Upper lobe of left lung (tissue), 6 donors: ENCODE data around the gene CYP4F3. TPM values are rescaled to one million over a fixed set of nuclear protein-coding genes. Genes with fewer than 3 reads are reported as not detected.
"Not testable (repeated sequence)": the region's sequence is repeated elsewhere in the genome, so short reads cannot be mapped to it uniquely, and the experiment has no call there.

Experiments
- ATAC-seq, 2 donors: fragments of 200-7000 bp; cut with Tn5 transposase; one replicate each; pipeline ENCODE4 v1.9.1; 2022; ENCODE audit warnings: mild to moderate bottlenecking in 2 of 2, moderate library complexity in 2 of 2; ENCODE audit not compliant: low FRiP score in 2 of 2
- DNase-seq, 2 donors: peaks; one replicate each; pipeline ENCODE4 v3.0.0-alpha.2; 2019 to 2020
- H3K27ac ChIP-seq, 4 donors: fragments of 200-600 bp; sonication (generic); one replicate each; pipeline ENCODE4 v1.5.1; 2016 to 2019
- H3K27me3 ChIP-seq, 4 donors: fragments of 200-600 bp; sonication (generic); one replicate each; pipeline ENCODE4 v1.5.1; 2017 to 2019
- H3K36me3 ChIP-seq, 4 donors: fragments of 200-600 bp; sonication (generic); one replicate each; pipeline ENCODE4 v1.5.1; 2016 to 2019
- H3K4me1 ChIP-seq, 4 donors: fragments of 200-600 bp; sonication (generic); one replicate each; pipeline ENCODE4 v1.5.1; 2018 to 2019
- H3K4me3 ChIP-seq, 4 donors: fragments of 200-600 bp; sonication (generic); one replicate each; pipeline ENCODE4 v1.5.1; 2017 to 2019; ENCODE audit warnings: mild to moderate bottlenecking in 2 of 4, moderate library complexity in 1 of 4
- H3K9me3 ChIP-seq, 4 donors: fragments of 200-600 bp; sonication (generic); one replicate each; pipeline ENCODE4 v1.5.1; 2018 to 2019
- EP300 ChIP-seq, 4 donors: sonication (generic); formaldehyde crosslinking; IDR thresholded peaks; one replicate each; pipeline ENCODE4 v1.5.1; 2017; ENCODE audit warnings: antibody characterized with exemption in 4 of 4, control low read depth in 2 of 4
- POLR2A ChIP-seq, 4 donors: fragments of 450-650 bp; IDR thresholded peaks; one replicate each; pipeline ENCODE4 v1.5.1; 2016 to 2017; ENCODE audit warnings: antibody characterized with exemption in 4 of 4, mild to moderate bottlenecking in 2 of 4
- POLR2AphosphoS5 ChIP-seq, 2 donors: sonication (generic); formaldehyde crosslinking; IDR thresholded peaks; one replicate each; pipeline ENCODE4 v1.5.1; 2017; ENCODE audit warnings: antibody characterized with exemption in 2 of 2
- whole genome bisulfite sequencing, 2 donors: methylation state at CpG; one replicate each; pipeline ENCODE4 v1.1.5; 2017 to 2018; 5-methylcytosine and 5-hydroxymethylcytosine counted together
- total RNA-seq, 6 donors: library from RNA; depleted of rRNA in 4 of 6; stranded (reverse); fragments of >200 nt in 4 of 6; gene quantifications; one replicate each; pipeline versions ENCODE4 v1.1.0 to v1.2.1, GENCODE V29; 2016 to 2021
- TF ChIP-seq, protein P1 (sequence below), 6 experiments: fragments of 450-650 bp in 4 of 6; fragments of 200-600 bp in 2 of 6; sonication (generic) in 2 of 6; IDR thresholded peaks; one replicate each; pipeline ENCODE4 v1.5.1; 2016 to 2019; ENCODE audit warnings: antibody characterized with exemption in 6 of 6
- donor health status: DM: no; HTN: no; CAD: no; lungs with moderate emphysema.
- donor health status: DM: no; HTN: yes; CAD: no; lungs with severe emphysema.

Gene CYP4F3, protein sequence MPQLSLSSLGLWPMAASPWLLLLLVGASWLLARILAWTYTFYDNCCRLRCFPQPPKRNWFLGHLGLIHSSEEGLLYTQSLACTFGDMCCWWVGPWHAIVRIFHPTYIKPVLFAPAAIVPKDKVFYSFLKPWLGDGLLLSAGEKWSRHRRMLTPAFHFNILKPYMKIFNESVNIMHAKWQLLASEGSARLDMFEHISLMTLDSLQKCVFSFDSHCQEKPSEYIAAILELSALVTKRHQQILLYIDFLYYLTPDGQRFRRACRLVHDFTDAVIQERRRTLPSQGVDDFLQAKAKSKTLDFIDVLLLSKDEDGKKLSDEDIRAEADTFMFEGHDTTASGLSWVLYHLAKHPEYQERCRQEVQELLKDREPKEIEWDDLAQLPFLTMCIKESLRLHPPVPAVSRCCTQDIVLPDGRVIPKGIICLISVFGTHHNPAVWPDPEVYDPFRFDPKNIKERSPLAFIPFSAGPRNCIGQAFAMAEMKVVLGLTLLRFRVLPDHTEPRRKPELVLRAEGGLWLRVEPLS
- total RNA-seq = 1 to 10 TPM; 1.1 to 2.1 (median 1.8) TPM

DNA sequence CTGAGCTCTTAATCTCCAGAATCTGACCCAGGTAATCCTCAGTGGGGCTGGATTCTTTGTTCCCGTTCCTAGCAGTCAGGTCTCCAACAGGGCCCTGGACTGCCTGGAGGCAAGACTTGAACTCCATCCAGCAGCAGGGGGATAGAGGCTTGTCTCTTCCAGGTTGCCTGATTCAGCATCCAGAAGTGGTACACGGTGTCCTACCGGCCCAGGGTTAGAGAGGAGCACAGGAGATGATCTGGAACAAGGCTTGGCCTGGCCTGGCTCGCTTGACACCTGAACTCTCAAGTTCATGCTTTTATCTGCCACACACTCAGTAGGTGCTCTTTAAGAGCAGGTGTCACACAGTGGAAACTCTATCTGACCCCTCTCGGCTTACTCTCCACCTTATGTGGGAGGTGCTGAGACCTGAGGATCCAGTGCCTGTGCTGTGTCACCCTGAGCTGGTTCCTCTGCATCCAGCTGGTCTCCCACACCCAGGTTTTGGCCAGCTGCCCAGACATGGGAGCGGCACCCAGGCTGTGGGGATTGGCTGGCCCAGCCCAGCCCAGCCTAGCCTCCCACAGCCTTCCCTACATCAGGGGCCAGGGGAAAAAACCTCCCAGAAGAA, at the start of gene CYP4F3:
TSS of gene CYP4F3 (plus strand) at position 604 of the 610 bp plus-strand sequence. CDS start 519 bp downstream, outside the sequence.
- ATAC-seq = peak; percentile 64 to 82
- Histone ChIP-seq H3K4me1 (no peaks in the 10 kb centered on the region), H3K27ac (peak within 1 kb of the TSS in 3 of 4 donors; percentile 67 to 78 (median 74)), H3K9me3 (no peaks in the 10 kb centered on the region), H3K4me3 (no peak within 1 kb of the TSS), H3K36me3 (no peaks in the 10 kb centered on the region), H3K27me3 (no peaks in the 10 kb centered on the region)
- peak; percentile 72 to 85 for DNase-seq
- WGBS, 2 donors = 48 to 52% methylated on average over 6 of the region's 6 CpGs
- TF ChIP-seq EP300 (IDR thresholded peaks at IDR 0.05) (no peak), POLR2AphosphoS5 (IDR thresholded peaks at IDR 0.05) (no peak)
- TF ChIP-seq, protein P1, sequence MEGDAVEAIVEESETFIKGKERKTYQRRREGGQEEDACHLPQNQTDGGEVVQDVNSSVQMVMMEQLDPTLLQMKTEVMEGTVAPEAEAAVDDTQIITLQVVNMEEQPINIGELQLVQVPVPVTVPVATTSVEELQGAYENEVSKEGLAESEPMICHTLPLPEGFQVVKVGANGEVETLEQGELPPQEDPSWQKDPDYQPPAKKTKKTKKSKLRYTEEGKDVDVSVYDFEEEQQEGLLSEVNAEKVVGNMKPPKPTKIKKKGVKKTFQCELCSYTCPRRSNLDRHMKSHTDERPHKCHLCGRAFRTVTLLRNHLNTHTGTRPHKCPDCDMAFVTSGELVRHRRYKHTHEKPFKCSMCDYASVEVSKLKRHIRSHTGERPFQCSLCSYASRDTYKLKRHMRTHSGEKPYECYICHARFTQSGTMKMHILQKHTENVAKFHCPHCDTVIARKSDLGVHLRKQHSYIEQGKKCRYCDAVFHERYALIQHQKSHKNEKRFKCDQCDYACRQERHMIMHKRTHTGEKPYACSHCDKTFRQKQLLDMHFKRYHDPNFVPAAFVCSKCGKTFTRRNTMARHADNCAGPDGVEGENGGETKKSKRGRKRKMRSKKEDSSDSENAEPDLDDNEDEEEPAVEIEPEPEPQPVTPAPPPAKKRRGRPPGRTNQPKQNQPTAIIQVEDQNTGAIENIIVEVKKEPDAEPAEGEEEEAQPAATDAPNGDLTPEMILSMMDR (IDR thresholded peaks at IDR 0.05) = no peak

DNA sequence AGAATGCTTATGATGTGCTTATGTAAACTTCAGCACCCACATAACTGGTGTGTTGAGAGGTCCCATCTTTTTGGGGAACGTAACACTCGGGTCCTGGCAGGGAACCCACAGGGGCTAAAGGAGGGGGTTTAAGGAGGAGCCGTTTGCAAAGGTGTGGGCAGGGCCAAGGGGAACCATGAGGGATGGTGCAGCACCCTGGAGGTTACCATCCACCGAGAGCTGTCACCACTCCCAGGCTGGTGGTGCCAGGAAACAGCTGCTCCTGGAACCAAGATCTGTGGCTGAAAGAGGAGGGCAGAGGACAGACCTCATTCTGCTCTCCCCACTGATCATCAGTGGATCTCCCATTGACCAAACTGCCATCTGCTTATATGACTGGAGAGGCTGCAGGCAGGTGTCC, 48.9 kb upstream of the CYP4F3 start:
- Histone ChIP-seq H3K4me3 (no peak overlapping the region), H3K27me3 (no peaks in the 10 kb centered on the region), H3K27ac (no peak overlapping the region), H3K4me1 (peaks cover 0 to 4% (median 0%) of the 10 kb centered on the region in 4 donors), H3K9me3 (peaks cover 0 to 3% (median 3%) of the 10 kb centered on the region in 4 donors), H3K36me3 (no peaks in the 10 kb centered on the region)
- peak in 1 of 2 donors; percentile 46 for ATAC-seq
- DNase-seq = no peak
- WGBS, 2 donors = 46 to 59% methylated on average over 3 to 4 of the region's 4 CpGs
- TF ChIP-seq POLR2A (IDR thresholded peaks at IDR 0.05) = no peak
- TF ChIP-seq POLR2AphosphoS5 (IDR thresholded peaks at IDR 0.05) = no peak
- TF ChIP-seq EP300 (IDR thresholded peaks at IDR 0.05) = no peak
- TF ChIP-seq, protein P1 (IDR thresholded peaks at IDR 0.05) = no peak

DNA sequence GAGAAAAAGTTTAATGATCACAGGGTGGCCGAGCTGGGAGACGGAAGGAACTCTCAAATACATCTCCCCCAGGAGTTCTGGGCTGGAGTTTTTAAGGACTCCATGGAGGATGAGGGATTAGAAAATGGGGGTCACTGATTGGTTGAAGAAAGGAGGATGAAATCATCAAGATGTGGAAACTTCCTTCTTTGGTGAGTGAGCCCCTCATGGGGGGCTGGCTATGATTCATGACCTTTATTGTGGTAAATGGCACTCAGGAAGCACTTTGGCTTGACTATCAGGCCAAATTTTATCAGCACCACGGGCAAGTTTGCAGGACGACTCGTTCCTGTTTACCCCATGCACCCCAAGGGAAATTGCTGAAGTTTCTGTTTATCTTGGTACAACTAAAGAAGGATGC, 48.2 kb upstream of the CYP4F3 start:
- H3K27me3 ChIP-seq, DNase-seq, H3K4me1 ChIP-seq, H3K36me3 ChIP-seq, ATAC-seq, H3K27ac ChIP-seq, H3K9me3 ChIP-seq, H3K4me3 ChIP-seq: not testable (repeated sequence)
- WGBS, 2 donors = 25 to 29% methylated on average over 5 of the region's 5 CpGs

DNA sequence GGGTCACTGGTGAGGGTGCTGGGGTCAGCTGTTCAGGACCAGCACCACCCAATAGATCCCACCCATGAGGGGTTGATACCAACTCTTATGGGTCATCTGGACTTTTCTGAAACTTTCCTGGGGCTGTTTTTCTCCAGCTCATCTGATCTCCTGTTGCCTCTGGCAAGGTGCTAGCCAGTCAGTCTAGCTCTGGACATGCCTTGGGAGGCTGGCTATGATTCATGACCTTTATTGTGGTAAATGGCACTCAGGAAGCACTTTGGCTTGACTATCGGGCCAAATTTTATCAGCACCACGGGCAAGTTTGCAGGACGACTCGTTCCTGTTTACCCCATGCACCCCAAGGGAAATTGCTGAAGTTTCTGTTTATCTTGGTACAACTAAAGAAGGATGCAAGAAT, 46.9 kb upstream of the CYP4F3 start:
- not testable (repeated sequence) for H3K9me3 ChIP-seq, ATAC-seq, H3K27ac ChIP-seq, DNase-seq, H3K4me3 ChIP-seq, H3K4me1 ChIP-seq, H3K27me3 ChIP-seq, H3K36me3 ChIP-seq
- 39% methylated on average over 4 of the region's 4 CpGs for WGBS, 2 donors

DNA sequence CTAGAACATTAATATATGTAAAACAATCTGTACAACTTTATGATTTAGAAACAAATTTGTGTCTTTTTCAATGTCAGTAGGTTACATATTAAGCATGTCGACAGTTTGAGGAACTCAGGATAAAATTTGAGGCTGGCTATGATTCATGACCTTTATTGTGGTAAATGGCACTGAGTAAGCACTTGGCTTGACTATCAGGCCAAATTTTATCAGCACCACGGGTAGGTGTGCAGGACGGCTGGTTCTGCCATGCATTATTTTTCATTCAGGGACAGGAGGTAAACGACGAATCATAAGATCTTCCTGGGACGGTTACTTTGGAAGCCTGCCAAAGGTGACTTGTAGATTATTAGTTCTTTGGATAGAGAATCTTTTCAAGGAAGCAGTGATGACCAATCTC, 45.6 kb upstream of the CYP4F3 start:
- WGBS, 2 donors = 35 to 43% methylated on average over 5 to 6 of the region's 6 CpGs
- H3K27ac ChIP-seq = no peak overlapping the region

DNA sequence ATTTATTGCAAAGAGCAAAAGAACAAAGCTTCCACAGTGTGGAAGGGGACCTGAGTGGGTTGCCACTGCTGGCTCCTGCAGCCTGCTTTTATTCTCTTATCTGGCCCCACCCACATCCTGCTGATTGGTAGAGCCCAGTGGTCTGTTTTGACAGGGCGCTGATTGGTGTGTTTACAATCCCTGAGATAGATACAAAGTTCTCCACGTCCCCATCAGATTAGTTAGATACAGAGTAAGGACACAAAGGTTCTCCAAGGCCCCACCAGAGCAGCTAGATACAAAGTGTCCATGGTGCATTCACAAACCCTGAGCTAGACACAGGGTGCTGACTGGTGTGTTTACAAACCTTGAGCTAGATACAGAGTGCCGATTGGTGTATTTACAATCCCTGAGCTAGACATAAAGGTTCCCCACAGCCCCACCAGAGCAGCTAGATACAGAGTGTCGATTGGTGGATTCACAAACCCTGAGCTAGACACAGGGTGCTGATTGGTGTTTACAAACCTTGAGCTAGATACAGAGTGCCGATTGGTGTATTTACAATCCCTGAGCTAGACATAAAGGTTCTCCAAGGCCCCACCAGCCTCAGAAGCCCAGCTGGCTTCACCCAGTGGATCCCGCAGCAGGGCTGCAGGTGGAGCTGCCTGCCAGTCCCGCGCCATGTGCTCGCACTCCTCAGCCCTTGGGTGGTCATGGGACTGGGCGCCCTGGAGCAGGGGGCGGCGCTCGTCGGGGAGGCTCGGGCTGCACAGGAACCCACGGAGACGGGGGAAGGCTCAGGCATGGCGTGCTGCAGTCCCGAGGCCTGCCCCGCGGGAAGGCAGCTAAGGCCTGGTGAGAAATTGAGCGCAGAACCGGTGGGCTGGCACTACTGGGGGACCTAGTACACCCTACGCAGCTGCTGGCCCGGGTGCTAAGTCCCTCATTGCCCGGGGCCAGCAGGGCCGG, 32.4 kb upstream of the CYP4F3 start:
- not testable (repeated sequence) for H3K27me3 ChIP-seq, H3K9me3 ChIP-seq, H3K27ac ChIP-seq, H3K4me3 ChIP-seq, H3K36me3 ChIP-seq, ATAC-seq, H3K4me1 ChIP-seq
- peak in 1 of 2 donors; percentile 57 for DNase-seq
- WGBS, 2 donors = 83 to 87% methylated on average over 6 to 22 of the region's 27 CpGs

More for the DNA sequence above, 45.6 kb upstream of the CYP4F3 start:
- H3K4me3 ChIP-seq = no peak overlapping the region
- no peak for TF ChIP-seq EP300 (IDR thresholded peaks at IDR 0.05)
- TF ChIP-seq POLR2AphosphoS5 (IDR thresholded peaks at IDR 0.05) = no peak
- TF ChIP-seq, protein P1 (IDR thresholded peaks at IDR 0.05) = no peak
- TF ChIP-seq POLR2A (IDR thresholded peaks at IDR 0.05) = no peak
- H3K9me3 ChIP-seq = peaks cover 0 to 6% (median 5%) of the 10 kb centered on the region in 4 donors
- no peaks in the 10 kb centered on the region for H3K4me1 ChIP-seq
- no peak for DNase-seq
- H3K27me3 ChIP-seq = no peaks in the 10 kb centered on the region
- H3K36me3 ChIP-seq = no peaks in the 10 kb centered on the region
- ATAC-seq = no peak
